HG03439 (cell line): ENCODE data around the gene KLRC3.
"Not testable (repeated sequence)": the region's sequence is repeated elsewhere in the genome, so short reads cannot be mapped to it uniquely, and the experiment has no call there.

Source experiments
- ATAC-seq: cut with Tn5 transposase; IDR thresholded peaks from one replicate; pipeline ENCODE4 v1.9.1; 2021; ENCODE audit warnings: mild to moderate bottlenecking, moderate library complexity; ENCODE audit not compliant: unreplicated experiment

The KLRC3 gene

GRCh38 chr12:10420334-10420733 is at the start of gene KLRC3:
KLRC3 (minus strand) TSS chr12:10420595; CDS start chr12:10420550, 45 bp downstream.
- ATAC-seq, result not testable (repeated sequence)

- no peak for ATAC-seq
These were observed 49.3 kb upstream of the KLRC3 start for GRCh38 chr12:10469701-10470100.

GRCh38 chr12:10466311-10466710 is 45.9 kb upstream of the KLRC3 start:
- ATAC-seq, result no peak

- ATAC-seq, result no peak
These were observed 37.4 kb upstream of the KLRC3 start for GRCh38 chr12:10457760-10458159.

- no peak for ATAC-seq
These were observed 36.5 kb upstream of the KLRC3 start for GRCh38 chr12:10456856-10457255.

- ATAC-seq, result no peak
These were observed 35.4 kb upstream of the KLRC3 start for GRCh38 chr12:10455766-10456165.

- no peak for ATAC-seq
These were observed 34.1 kb upstream of the KLRC3 start for GRCh38 chr12:10454531-10454930.

GRCh38 chr12:10453156-10453555 is 32.8 kb upstream of the KLRC3 start, which contains the start of gene KLRC1:
KLRC1 (minus strand) TSS chr12:10453377; CDS start chr12:10451156, 2,221 bp downstream.
- no peak for ATAC-seq

GRCh38 chr12:10448236-10448635 is 27.8 kb upstream of the KLRC3 start:
- no peak for ATAC-seq

- not testable (repeated sequence) for ATAC-seq
These were observed 25.7 kb upstream of the KLRC3 start for GRCh38 chr12:10446052-10446451.

- not testable (repeated sequence) for ATAC-seq
These were observed 20.7 kb upstream of the KLRC3 start for GRCh38 chr12:10441144-10441543.

- ATAC-seq, result not testable (repeated sequence)
These were observed 19.3 kb upstream of the KLRC3 start for GRCh38 chr12:10439608-10440274.

GRCh38 chr12:10437601-10438000 is 17.2 kb upstream of the KLRC3 start:
- ATAC-seq, result not testable (repeated sequence)

- not testable (repeated sequence) for ATAC-seq
These were observed 15.4 kb upstream of the KLRC3 start, which contains the start of gene KLRC2 for GRCh38 chr12:10435816-10436215. KLRC2 (minus strand) TSS chr12:10436010; CDS start chr12:10435986, 24 bp downstream.

GRCh38 chr12:10430623-10431022 is 10.2 kb upstream of the KLRC3 start:
- ATAC-seq, result not testable (repeated sequence)

- ATAC-seq, result not testable (repeated sequence)
These were observed 5.5 kb upstream of the KLRC3 start for GRCh38 chr12:10425938-10426337.

GRCh38 chr12:10424260-10424899 is 4.0 kb upstream of the KLRC3 start:
- ATAC-seq, result not testable (repeated sequence)

- not testable (repeated sequence) for ATAC-seq
These were observed 1.8 kb upstream of the KLRC3 start for GRCh38 chr12:10422159-10422558.

GRCh38 chr12:10409392-10409791 is 11.0 kb downstream of the KLRC3 start, which contains the start of gene KLRC4:
KLRC4 (minus strand) TSS chr12:10409757; CDS start chr12:10409575, 182 bp downstream.
- ATAC-seq, result no peak

- ATAC-seq, result no peak
These were observed 11.6 kb downstream of the KLRC3 start for GRCh38 chr12:10408842-10409241.

- no peak for ATAC-seq
These were observed 13.7 kb downstream of the KLRC3 start for GRCh38 chr12:10406725-10407124.

- no peak for ATAC-seq
These were observed 15.1 kb downstream of the KLRC3 start for GRCh38 chr12:10405294-10405693.
